DMS153 treated with DMSO at 0.1 percent for 48 hours (cell line): Measurements from ENCODE around the gene MYPN.
A peak's percentile ranks its signal among the peaks of the same experiment; 100 is the strongest.
"Not testable (repeated sequence)": the region's sequence is repeated elsewhere in the genome, so short reads cannot be mapped to it uniquely, and the experiment has no call there.

Experiments used
- DNase-seq: peaks from one replicate; lab custom pipeline; 2025; ENCODE audit not compliant: unreplicated experiment; lab: John Stamatoyannopoulos, UW

Gene MYPN

GRCh38 chr10:68167586-68168189 is 58.4 kb downstream of the MYPN start:
- DNase-seq, result no peak

GRCh38 chr10:68171539-68172080 is 62.3 kb downstream of the MYPN start:
- no peak for DNase-seq

DNA sequence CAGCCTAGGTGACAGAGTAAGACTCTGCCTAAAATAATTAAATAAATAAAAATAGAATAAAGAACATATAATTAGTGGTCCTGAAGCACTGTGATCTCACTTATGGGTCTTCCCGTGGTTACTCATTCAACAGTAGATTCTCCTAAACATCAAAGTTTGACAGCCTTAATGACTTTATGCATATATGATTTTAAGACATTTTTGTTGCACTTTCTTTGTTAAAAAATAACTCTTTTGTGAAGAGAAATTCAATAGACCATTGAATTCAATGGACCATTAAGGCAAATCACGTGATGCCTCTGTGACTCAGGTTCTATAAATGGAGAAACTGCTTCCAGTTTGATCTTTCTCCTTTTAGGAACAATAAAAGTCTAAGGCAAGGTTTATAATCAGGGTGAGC is 63.0 kb downstream of the MYPN start:
- DNase-seq, result no peak

DNA sequence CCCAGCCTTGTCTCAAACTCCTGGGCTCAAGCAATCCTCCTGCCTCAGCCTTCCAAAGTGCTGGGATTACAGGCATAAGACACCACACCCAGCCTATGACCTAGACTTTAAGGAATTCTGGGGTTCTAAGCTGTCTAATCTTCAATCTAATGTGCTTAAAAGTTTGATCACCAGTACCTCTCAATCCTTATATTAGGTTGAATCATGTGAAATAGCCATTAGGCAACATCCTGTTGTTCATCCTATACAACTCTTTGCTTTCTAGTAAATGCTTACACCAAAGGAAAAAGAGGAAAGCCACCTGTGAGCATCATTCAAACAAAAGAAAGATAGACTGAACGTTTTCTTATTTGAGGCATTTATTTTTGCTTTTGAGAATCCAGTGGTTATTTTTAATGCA is 66.7 kb downstream of the MYPN start:
- DNase-seq, result no peak

GRCh38 chr10:68176797-68177196 is 67.5 kb downstream of the MYPN start:
- DNase-seq, result no peak

- no peak for DNase-seq
These were observed 69.3 kb downstream of the MYPN start for GRCh38 chr10:68178592-68178991.

DNA sequence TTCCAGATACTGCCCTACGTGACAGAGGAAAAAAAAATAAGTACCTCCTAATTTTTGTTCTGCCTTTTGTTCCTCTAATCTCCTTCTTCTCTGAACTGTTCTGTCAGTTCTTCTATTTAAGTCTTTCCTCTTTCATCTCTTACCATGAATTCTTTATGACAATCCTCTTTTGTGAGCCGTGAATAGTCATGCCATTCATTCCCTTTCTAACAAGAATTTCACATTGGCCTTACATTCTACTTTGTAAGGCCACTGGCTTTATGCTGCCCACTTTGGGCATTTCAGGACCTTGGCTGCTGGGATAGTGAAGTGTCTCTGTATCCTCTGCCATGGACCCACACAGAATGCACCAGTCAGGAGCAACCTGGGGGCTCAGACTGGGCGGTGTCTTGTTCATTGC is 69.7 kb downstream of the MYPN start:
- DNase-seq, result no peak

DNA sequence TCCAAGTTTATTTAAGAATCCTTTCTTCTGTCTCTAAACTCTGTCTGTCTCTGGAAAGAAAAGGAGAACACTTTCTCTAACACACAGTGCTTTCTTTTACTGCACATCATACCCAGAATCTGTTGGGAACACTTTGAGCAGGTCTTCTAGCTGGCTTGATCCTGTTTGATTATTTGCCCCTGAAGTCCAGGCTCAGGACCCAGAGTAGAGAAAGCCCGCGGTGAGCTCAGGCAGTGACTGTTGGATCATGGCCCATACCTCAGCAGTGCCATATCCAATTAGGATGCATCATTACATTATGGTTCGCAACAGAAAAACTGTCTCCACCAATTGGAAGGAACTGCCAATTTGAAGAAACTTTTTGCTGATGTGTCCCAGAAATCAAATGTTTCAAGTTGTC is 71.2 kb downstream of the MYPN start:
- DNase-seq, result no peak

GRCh38 chr10:68184546-68184945 is 75.3 kb downstream of the MYPN start:
- DNase-seq, result no peak

DNA sequence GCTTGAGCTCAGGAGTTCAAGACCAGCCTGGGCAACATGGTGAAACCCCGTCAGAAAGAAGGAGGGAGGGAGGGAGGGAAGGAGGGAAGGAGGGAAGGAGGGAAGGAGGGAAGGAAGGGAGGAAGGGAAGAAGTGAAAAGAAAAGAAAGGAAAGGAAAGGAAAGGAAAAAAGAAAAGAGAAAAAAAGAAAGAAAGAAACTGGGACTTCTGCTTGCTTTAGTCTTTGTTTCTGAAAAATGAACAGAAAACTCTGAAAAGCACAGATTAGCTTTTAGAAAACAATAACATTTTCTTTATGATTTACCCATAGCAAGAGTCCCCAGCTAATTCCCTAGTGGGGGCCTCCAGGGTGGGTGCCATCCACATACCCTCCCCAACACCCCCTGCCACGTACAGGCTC is 75.8 kb downstream of the MYPN start:
- DNase-seq, result no peak

GRCh38 chr10:68188835-68189234 is 79.5 kb downstream of the MYPN start:
- no peak for DNase-seq

DNA sequence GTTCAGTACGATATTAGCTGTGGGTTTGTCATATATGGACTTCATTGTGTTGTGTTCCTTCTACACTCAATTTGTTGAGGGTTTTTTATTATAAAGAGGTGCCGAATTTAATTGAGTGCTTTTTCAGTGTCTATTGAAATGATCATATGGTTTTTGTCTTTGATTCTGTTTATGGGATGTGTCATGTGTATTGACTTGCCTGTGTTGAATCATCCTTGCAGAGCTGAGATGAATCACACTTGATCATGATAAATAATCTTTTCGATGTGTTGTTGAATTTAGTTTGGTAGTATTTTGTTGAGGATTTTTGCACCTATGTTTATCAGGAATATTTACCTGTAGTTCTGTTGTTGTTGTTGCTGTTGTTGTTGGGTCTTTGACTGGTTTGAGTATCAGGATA is 82.8 kb downstream of the MYPN start:
- no peak for DNase-seq

GRCh38 chr10:68194290-68194689 is 85.0 kb downstream of the MYPN start:
- no peak for DNase-seq

DNA sequence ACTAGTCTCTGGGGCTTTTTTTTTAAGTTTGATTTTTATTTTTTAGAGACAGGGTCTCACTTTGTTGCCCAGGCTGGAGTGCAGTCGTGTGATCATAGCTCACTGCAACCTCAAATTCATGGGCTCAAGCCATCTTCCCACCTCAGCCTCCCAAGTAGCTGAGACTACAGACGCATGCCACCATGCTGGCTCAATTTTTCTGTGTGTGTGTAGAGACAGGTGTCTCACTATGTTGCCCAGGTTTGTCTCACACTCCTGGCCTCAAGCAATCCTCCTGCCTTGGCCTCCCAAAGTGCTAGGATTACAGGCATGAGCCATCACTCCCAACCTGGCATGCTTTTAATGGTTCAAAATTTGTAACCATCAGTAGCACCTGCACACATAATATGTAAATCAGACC is 86.5 kb downstream of the MYPN start:
- not testable (repeated sequence) for DNase-seq

DNA sequence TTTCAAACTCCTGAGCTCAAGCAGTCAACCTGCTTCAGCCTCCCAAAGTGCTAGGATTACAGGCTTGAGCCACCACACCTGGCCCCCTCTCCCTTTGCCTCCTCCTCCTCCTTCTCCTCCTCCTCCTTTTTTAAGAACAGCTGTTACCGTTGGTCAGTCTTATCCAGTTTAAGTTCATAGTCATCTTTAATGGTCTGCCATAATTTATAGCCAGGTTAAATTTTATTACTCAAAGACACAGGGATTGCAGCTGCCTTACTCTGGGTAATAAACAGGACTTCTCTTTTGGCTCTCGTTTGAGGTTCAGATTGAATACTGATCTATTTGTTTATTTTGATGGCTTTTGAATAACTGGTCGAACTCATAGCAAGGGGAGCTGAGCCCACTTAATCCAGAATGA is 87.4 kb downstream of the MYPN start:
- no peak for DNase-seq

GRCh38 chr10:68202960-68203353 is 93.7 kb downstream of the MYPN start:
- no peak for DNase-seq

DNA sequence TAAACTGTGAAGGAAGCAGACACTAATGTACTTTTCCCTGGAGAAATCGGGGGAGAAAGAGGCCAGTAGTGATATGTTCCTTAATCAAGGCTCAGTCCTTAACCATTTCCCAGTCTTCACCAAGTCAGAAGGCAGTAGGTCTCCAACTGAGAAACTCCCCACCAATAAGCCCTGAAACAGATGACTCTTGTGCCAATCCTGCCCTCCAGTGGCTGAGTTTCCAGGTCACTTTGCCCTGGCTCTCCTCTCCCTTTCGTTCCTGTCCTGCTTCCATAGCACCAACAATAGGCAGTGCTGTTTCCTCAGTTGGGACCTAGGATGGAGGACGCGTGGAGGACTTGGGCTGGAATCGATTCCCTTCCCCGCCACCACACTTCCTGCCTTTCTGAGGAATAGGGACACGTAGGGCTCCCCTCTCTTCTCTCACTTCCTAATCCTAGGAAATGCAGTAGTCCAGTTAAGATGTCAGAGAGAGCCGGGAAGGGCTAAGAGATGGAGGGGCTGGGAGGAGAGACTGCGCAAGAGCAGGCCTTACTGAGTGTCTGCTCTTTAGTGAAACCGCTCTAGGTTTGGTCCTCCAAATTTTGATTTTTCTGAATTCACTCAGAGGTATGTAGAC is 99.2 kb downstream of the MYPN start:
- peak; percentile 39 for DNase-seq

DNA sequence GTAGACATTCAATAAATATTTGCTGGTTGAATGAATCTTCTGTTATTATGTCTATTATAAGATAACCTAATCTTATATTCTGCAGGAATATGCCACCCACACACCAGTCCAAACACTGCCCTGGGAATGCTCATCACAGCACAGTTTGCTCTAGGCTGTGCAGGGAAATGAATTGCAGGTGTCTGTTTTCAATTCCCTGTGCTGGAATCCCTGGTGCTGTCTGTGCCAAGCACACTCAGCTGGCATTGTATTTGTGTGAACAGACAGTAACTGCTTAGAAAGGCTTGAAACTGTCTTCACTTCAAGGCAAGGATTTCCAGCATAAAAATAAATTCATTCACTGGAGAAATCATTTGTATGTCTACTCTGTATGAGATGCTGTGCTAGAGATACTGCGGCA is 102.4 kb downstream of the MYPN start:
- DNase-seq, result no peak

- no peak for DNase-seq
These were observed 103.5 kb downstream of the MYPN start for GRCh38 chr10:68212721-68213352.

GRCh38 chr10:68218786-68219185 is 109.5 kb downstream of the MYPN start:
- DNase-seq, result no peak

- no peak for DNase-seq
These were observed 111.9 kb downstream of the MYPN start for GRCh38 chr10:68221196-68221595.

DNA sequence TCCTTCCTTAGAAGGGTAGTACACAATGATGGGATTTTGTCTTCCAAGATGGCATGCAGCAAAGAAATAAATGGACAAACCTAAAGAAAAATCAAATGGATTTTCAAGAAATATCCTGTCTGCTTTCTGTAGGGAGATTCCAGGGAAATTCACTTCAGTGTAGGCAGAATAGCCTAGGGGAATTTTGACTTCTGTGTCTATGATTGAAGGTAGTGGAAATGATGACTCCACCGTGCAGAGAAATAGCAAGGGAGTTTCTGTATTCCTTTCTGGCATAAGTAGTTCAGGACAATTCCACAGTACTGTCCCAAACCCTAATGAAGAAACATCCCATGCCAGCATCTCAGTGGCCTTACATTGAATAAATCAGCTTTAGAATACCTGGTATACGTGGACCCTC is 113.1 kb downstream of the MYPN start:
- no peak for DNase-seq
